DOHH2 (cell line): Measurements from ENCODE around the gene ADSS2.

Experiments
- EZH2phosphoT487 ChIP-seq: fragments of 200-600 bp; sonication (generic); IDR thresholded peaks from 2 replicates; pipeline ENCODE4 v1.6.1; 2017; ENCODE audit warnings: borderline replicate concordance, mild to moderate bottlenecking, antibody characterized with exemption, low read length, moderate library complexity, mixed read lengths
- TF ChIP-seq, protein P1 (sequence below): fragments of 200-600 bp; sonication (generic); IDR thresholded peaks from one replicate; pipeline ENCODE4 v1.5.1; 2014; ENCODE audit warnings: antibody characterized with exemption, mild to moderate bottlenecking, low read depth, low read length; ENCODE audit not compliant: poor library complexity, severe bottlenecking

DNA sequence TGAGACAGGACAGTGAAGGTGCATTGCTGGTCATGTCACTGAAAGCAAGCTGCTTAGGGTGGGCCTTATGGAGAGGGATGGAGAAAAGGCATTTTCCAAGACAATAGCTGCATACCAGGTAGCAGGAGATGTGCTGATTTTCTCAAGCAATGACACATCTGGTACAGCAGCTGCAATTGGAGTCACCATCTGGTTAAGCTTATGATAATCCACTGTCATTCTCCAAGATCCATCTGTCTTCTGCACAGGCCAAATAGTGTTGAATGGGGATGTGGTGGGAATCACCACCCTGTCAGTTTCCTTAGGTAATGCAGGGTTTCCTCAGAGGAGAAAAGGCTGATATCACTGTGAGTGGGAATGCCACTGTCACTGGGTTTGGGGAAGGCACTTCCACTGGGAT, 54.6 kb downstream of the ADSS2 start:
- TF ChIP-seq, protein P1, sequence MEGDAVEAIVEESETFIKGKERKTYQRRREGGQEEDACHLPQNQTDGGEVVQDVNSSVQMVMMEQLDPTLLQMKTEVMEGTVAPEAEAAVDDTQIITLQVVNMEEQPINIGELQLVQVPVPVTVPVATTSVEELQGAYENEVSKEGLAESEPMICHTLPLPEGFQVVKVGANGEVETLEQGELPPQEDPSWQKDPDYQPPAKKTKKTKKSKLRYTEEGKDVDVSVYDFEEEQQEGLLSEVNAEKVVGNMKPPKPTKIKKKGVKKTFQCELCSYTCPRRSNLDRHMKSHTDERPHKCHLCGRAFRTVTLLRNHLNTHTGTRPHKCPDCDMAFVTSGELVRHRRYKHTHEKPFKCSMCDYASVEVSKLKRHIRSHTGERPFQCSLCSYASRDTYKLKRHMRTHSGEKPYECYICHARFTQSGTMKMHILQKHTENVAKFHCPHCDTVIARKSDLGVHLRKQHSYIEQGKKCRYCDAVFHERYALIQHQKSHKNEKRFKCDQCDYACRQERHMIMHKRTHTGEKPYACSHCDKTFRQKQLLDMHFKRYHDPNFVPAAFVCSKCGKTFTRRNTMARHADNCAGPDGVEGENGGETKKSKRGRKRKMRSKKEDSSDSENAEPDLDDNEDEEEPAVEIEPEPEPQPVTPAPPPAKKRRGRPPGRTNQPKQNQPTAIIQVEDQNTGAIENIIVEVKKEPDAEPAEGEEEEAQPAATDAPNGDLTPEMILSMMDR: no peak
- no peak for TF ChIP-seq EZH2phosphoT487
